K562 (cell line): ENCODE data around the gene CYB561A3. TPM values are rescaled to one million over a fixed set of nuclear protein-coding genes. Genes with fewer than 3 reads are reported as not detected.

ENCODE experiments used
- ATAC-seq: fragments of 200-7000 bp; cut with Tn5 transposase; 3 replicates; pipeline ENCODE4 v1.9.1; 2020; ENCODE audit warnings: moderate library complexity
- BruUV-seq: library from RNA; stranded (reverse); fragments of 400-500 nt; replicated peaks from 2 replicates; lab custom pipeline; 2021; lab: Mats Ljungman, UMichigan
- CTCF ChIA-PET: fragments of 300-600 bp; formaldehyde crosslinking; extraction: SDS; loops from one replicate; lab custom pipeline; 2021; ENCODE audit warnings: low intra/inter-chr PET ratio; lab: Yijun Ruan, JAX
- POLR2A ChIA-PET: fragments of 300-600, 350-650 bp; sonication (Branson Sonifier 250); formaldehyde crosslinking; extraction: SDS; loops from one replicate; lab custom pipeline; 2021; ENCODE audit warnings: antibody characterized with exemption, inconsistent platforms; lab: Yijun Ruan, JAX
- DNase-seq, 4 experiments: peaks; one replicate each; pipeline versions ENCODE4 v3.0.0 to v3.0.0-alpha.2; 2011 to 2018; ENCODE audit warnings: low spot score in 3 of 4, mixed read lengths in 3 of 4; ENCODE audit errors: extremely low read depth in 1 of 4
- FAIRE-seq: peaks from 2 replicates; lab custom pipeline; 2011; peaks lifted over from hg19 to GRCh38; lab: Jason Lieb, UNC
- H2AFZ ChIP-seq: 2 replicates; pipeline ENCODE4 v1.6.0; 2011; ENCODE audit warnings: low read depth, low read length, control low read depth, inconsistent platforms
- H3K27ac ChIP-seq: fragments of 200-600 bp; 3 replicates; pipeline ENCODE4 v1.8.0; 2011; ENCODE audit warnings: low read depth, mild to moderate bottlenecking, control low read depth, inconsistent platforms, low read length, moderate library complexity, mixed read lengths; ENCODE audit errors: extremely low read depth
- H3K27me3 ChIP-seq, 2 experiments: fragments of 300-600 bp in 1 of 2; 2 replicates in 1 of 2; 3 replicates in 1 of 2; pipeline versions ENCODE4 v1.6.0 to v1.8.0; 2011; ENCODE audit warnings: inconsistent platforms in 2 of 2, low read length in 2 of 2, mild to moderate bottlenecking in 1 of 2, mixed read lengths in 1 of 2, moderate library complexity in 1 of 2; ENCODE audit not compliant: control insufficient read depth in 2 of 2, insufficient read depth in 2 of 2
- H3K36me3 ChIP-seq: fragments of 300-600 bp; 3 replicates; pipeline ENCODE4 v1.8.0; 2011; ENCODE audit warnings: mild to moderate bottlenecking, low read length, inconsistent platforms; ENCODE audit not compliant: control insufficient read depth, insufficient read depth
- H3K4me1 ChIP-seq, 2 experiments: fragments of 200-600 bp in 1 of 2; replicated peaks in 1 of 2; 2 replicates in 1 of 2; 3 replicates in 1 of 2; pipeline versions ENCODE4 v1.5.1 to v1.8.0; 2011; ENCODE audit warnings: inconsistent platforms in 2 of 2, low read length in 2 of 2, mild to moderate bottlenecking in 1 of 2, mixed read lengths in 1 of 2, moderate library complexity in 1 of 2; ENCODE audit not compliant: control insufficient read depth in 2 of 2, insufficient read depth in 2 of 2
- H3K4me2 ChIP-seq: 2 replicates; pipeline ENCODE4 v1.6.1; 2011; ENCODE audit warnings: low read length, control low read depth, inconsistent platforms, mixed read lengths; ENCODE audit not compliant: insufficient read depth
- H3K4me3 ChIP-seq: fragments of 200-600 bp; sonication (generic), shearing (Covaris generic); 2 replicates; pipeline ENCODE4 v1.5.1; 2016; ENCODE audit warnings: control low read depth, inconsistent platforms
- H3K79me2 ChIP-seq: fragments of 200-600 bp; 3 replicates; pipeline ENCODE4 v1.8.0; 2011; ENCODE audit warnings: low read length, inconsistent platforms; ENCODE audit not compliant: control insufficient read depth, insufficient read depth
- H3K9ac ChIP-seq, 2 experiments: 2 replicates each; pipeline versions ENCODE4 v1.6.0 to v1.6.1; 2011; ENCODE audit warnings: low read depth in 2 of 2, low read length in 2 of 2, control low read depth in 1 of 2, inconsistent platforms in 1 of 2, mild to moderate bottlenecking in 1 of 2, mixed read lengths in 1 of 2; ENCODE audit not compliant: insufficient read depth in 1 of 2
- H3K9me1 ChIP-seq: one replicate; pipeline ENCODE4 v1.6.0; 2011; ENCODE audit warnings: inconsistent platforms, mild to moderate bottlenecking, low read length, moderate library complexity; ENCODE audit not compliant: control insufficient read depth, insufficient read depth
- H3K9me3 ChIP-seq: replicated peaks from 2 replicates; pipeline ENCODE4 v1.5.1; 2011; ENCODE audit warnings: low read depth, low read length, inconsistent platforms; ENCODE audit not compliant: control insufficient read depth, insufficient read depth
- H4K20me1 ChIP-seq: replicated peaks from 2 replicates; pipeline ENCODE4 v1.6.1; 2011; ENCODE audit warnings: low read length, inconsistent platforms, mixed read lengths; ENCODE audit not compliant: control insufficient read depth, insufficient read depth
- HMGXB4 ChIP-seq: sonication (generic); formaldehyde crosslinking; IDR thresholded peaks from 2 replicates; pipeline ENCODE4 v1.8.1; 2023; ENCODE audit warnings: mild to moderate bottlenecking, missing genetic modification reagents
- POLR2G ChIP-seq: fragments of 200-400 bp; formaldehyde crosslinking; IDR thresholded peaks from 2 replicates; pipeline ENCODE4 v1.6.1; 2017; ENCODE audit warnings: low read depth, mild to moderate bottlenecking, antibody characterized with exemption, low read length, moderate library complexity
- SLC30A9 ChIP-seq: fragments of 250-450 bp; sonication (Bioruptor Pico); IDR thresholded peaks from 2 replicates; pipeline ENCODE4 v1.8.0; 2022; ENCODE audit warnings: mild to moderate bottlenecking, moderate library complexity
- SMAD3 ChIP-seq: fragments of 450-650 bp; formaldehyde crosslinking; conservative IDR thresholded peaks from 2 replicates; pipeline ENCODE4 v1.4.0; 2020; ENCODE audit warnings: mild to moderate bottlenecking
- ZNF77 ChIP-seq: fragments of 250-450 bp; sonication (Bioruptor Pico); IDR thresholded peaks from 2 replicates; pipeline ENCODE4 v1.5.0; 2020
- WGBS: fragments of 100-300 bp; shearing (Covaris generic); methylation state at CpG from one replicate; pipeline ENCODE4 v1.1.6; 2016; ENCODE audit warnings: low coverage, mixed read lengths; ENCODE audit not compliant: insufficient coverage; ENCODE audit errors: missing lambda C conversion rate; 5-methylcytosine and 5-hydroxymethylcytosine counted together
- in situ Hi-C: fragments of 300-500 bp; cut with MboI; formaldehyde crosslinking; loops from 4 replicates; pipeline ENCODE4 v1.15.0; 2018; ENCODE audit warnings: inconsistent platforms, mixed read lengths
- intact Hi-C: fragments of 100-400 bp; cut with micrococcal nuclease; formaldehyde crosslinking; loops from 2 replicates; pipeline ENCODE4 v1.14.2; 2022
- polyA plus RNA-seq, 8 experiments: library from polyadenylated mRNA; depleted of rRNA in 4 of 8; stranded (reverse) in 5 of 8; unstranded in 3 of 8; fragments of >200 nt; fragmentation: Nextera tagmentation in 2 of 8; fragmentation: Illumina TruSeq in 1 of 8; extraction: Ambion mirVana in 2 of 8; extraction: Trizol in 1 of 8; gene quantifications; 2 replicates each; pipeline versions ENCODE4 v1.2.1 to v1.2.3, GENCODE V29; 2011 to 2014; ENCODE audit warnings: inconsistent platforms in 1 of 8, missing spikeins in 1 of 8
- total RNA-seq, 7 experiments: library from RNA; depleted of rRNA in 6 of 7; stranded (reverse); fragments of >200 nt in 6 of 7; fragmentation: Illumina TruSeq in 2 of 7; extraction: Trizol in 2 of 7; gene quantifications; 2 replicates each; pipeline versions ENCODE4 v1.2.1 to v1.2.3, GENCODE V29; 2011 to 2021; ENCODE audit warnings: low replicate concordance in 1 of 7
- TF ChIP-seq, protein P1 (sequence below): fragments of 450-650 bp; formaldehyde crosslinking; IDR thresholded peaks from 2 replicates; pipeline ENCODE4 v1.4.0; 2020; ENCODE audit warnings: mild to moderate bottlenecking, moderate library complexity

The CYB561A3 gene
- total and polyA plus RNA-seq, 9 of the 15 experiments (the other 6 are each of a cell fraction or from before 2014, with no cell fraction given): 29.2 to 78.9 (median 37.9) TPM

- CTCF ChIA-PET: interaction anchor here (0.6 kb wide), 1 partner anchor 12 kb away, joined by 3 read pairs; no protein-coding TSS in a partner anchor
- Histone ChIP-seq H3K9me1 (no peaks in the 10 kb centered on the region), H3K4me2 (no peak overlapping the region), H4K20me1 (no peaks in the 10 kb centered on the region), H3K36me3 (peaks cover 56% of the 10 kb centered on the region; the same call in 2 of the 3 replicates), H3K4me3 (no peak overlapping the region), H3K9ac (peak overlapping the region in 1 of 2 experiments; percentile 89; a peak in 2 of 4 replicates), H2AFZ (no peak overlapping the region), H3K4me1 (peaks cover 49 to 63% of the 10 kb centered on the region in 2 experiments; a peak in 4 of 5 replicates), H3K27ac (no peak overlapping the region), H3K79me2 (no peaks in the 10 kb centered on the region), H3K27me3 (no peaks in the 10 kb centered on the region), H3K9me3 (no peaks in the 10 kb centered on the region)
- POLR2A ChIA-PET: interaction anchor here (0.8 to 2.2 kb wide), 2 partner anchors 9 to 39 kb away, joined by 4 to 16 read pairs; no protein-coding TSS in a partner anchor
- FAIRE-seq (no peak), ATAC-seq (no peak), DNase-seq (no peak)
- in situ Hi-C loops: no loop called here
- intact Hi-C loops: no loop called here
- peak; percentile 41; the same call in 1 of the 2 replicates for TF ChIP-seq POLR2G
- no peak for TF ChIP-seq HMGXB4 (CRISPR knock-in tag)
- TF ChIP-seq, protein P1, sequence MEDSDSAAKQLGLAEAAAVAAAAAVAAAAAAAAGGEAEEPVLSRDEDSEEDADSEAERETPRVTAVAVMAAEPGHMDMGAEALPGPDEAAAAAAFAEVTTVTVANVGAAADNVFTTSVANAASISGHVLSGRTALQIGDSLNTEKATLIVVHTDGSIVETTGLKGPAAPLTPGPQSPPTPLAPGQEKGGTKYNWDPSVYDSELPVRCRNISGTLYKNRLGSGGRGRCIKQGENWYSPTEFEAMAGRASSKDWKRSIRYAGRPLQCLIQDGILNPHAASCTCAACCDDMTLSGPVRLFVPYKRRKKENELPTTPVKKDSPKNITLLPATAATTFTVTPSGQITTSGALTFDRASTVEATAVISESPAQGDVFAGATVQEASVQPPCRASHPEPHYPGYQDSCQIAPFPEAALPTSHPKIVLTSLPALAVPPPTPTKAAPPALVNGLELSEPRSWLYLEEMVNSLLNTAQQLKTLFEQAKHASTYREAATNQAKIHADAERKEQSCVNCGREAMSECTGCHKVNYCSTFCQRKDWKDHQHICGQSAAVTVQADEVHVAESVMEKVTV (CRISPR knock-in tag): no peak
- TF ChIP-seq ZNF77 (CRISPR knock-in tag): no peak
- no peak for TF ChIP-seq SMAD3 (CRISPR knock-in tag)
- TF ChIP-seq SLC30A9 (CRISPR knock-in tag): no peak
- WGBS: 84% methylated on average over 4 of the region's 4 CpGs
- no TSS peak for BruUV-seq
Observed at GRCh38 chr11:61345170-61345610, 16.5 kb downstream of the CYB561A3 start.
